HEK293 (cell line): ENCODE measurements around the gene TCF7L2.

Experiments
- BCL6B ChIP-seq: fragments of 450-650 bp; formaldehyde crosslinking; IDR thresholded peaks from 2 replicates; pipeline ENCODE4 v1.5.1; 2017; ENCODE audit warnings: missing biosample characterization, missing genetic modification characterization
- HOXC10 ChIP-seq: sonication (generic); formaldehyde crosslinking; IDR thresholded peaks from 2 replicates; pipeline ENCODE4 v1.8.1; 2023; ENCODE audit warnings: mild to moderate bottlenecking, missing genetic modification reagents
- KLF8 ChIP-seq: fragments of 450-650 bp; formaldehyde crosslinking; IDR thresholded peaks from 2 replicates; pipeline ENCODE4 v1.5.1; 2016; ENCODE audit warnings: missing biosample characterization, missing genetic modification characterization
- MEIS1 ChIP-seq: sonication (generic); formaldehyde crosslinking; IDR thresholded peaks from 2 replicates; pipeline ENCODE4 v1.8.1; 2022; ENCODE audit warnings: missing genetic modification reagents, mild to moderate bottlenecking, borderline replicate concordance
- OSR2 ChIP-seq: fragments of 450-650 bp; formaldehyde crosslinking; IDR thresholded peaks from 2 replicates; pipeline ENCODE4 v1.5.1; 2016; ENCODE audit warnings: missing biosample characterization, missing genetic modification characterization
- PRDM6 ChIP-seq: fragments of 450-650 bp; formaldehyde crosslinking; IDR thresholded peaks from 2 replicates; pipeline ENCODE4 v1.5.1; 2017; ENCODE audit warnings: missing biosample characterization, missing genetic modification characterization
- REST ChIP-seq: fragments of 450-650 bp; formaldehyde crosslinking; IDR thresholded peaks from 2 replicates; pipeline ENCODE4 v1.5.1; 2016; ENCODE audit warnings: missing biosample characterization, missing genetic modification characterization
- SP2 ChIP-seq: fragments of 450-650 bp; formaldehyde crosslinking; IDR thresholded peaks from 2 replicates; pipeline ENCODE4 v1.5.1; 2016; ENCODE audit warnings: missing biosample characterization, missing genetic modification characterization
- TCF7L2 ChIP-seq: IDR thresholded peaks from 2 replicates; pipeline ENCODE4 v1.6.1; 2011; ENCODE audit warnings: low read depth, mild to moderate bottlenecking, inconsistent platforms, low read length, moderate library complexity, borderline replicate concordance
- ZBTB48 ChIP-seq: fragments of 450-650 bp; formaldehyde crosslinking; IDR thresholded peaks from 2 replicates; pipeline ENCODE4 v1.5.1; 2016; ENCODE audit warnings: missing biosample characterization, missing genetic modification characterization
- ZBTB8A ChIP-seq: fragments of 450-650 bp; formaldehyde crosslinking; IDR thresholded peaks from 2 replicates; pipeline ENCODE4 v1.5.1; 2016; ENCODE audit warnings: missing biosample characterization, missing genetic modification characterization
- ZNF174 ChIP-seq: fragments of 450-650 bp; formaldehyde crosslinking; IDR thresholded peaks from 2 replicates; pipeline ENCODE4 v1.5.0; 2017; ENCODE audit warnings: missing biosample characterization, mild to moderate bottlenecking, missing genetic modification characterization
- ZNF221 ChIP-seq: fragments of 450-650 bp; formaldehyde crosslinking; IDR thresholded peaks from 2 replicates; pipeline ENCODE4 v1.5.1; 2017; ENCODE audit warnings: missing biosample characterization, missing genetic modification characterization, borderline replicate concordance
- ZNF501 ChIP-seq: fragments of 450-650 bp; formaldehyde crosslinking; IDR thresholded peaks from 2 replicates; pipeline ENCODE4 v1.5.1; 2016; ENCODE audit warnings: missing biosample characterization, missing genetic modification characterization
- ZNF544 ChIP-seq: fragments of 450-650 bp; formaldehyde crosslinking; IDR thresholded peaks from 2 replicates; pipeline ENCODE4 v1.5.0; 2017; ENCODE audit warnings: missing biosample characterization, missing genetic modification characterization
- ZNF610 ChIP-seq: fragments of 450-650 bp; formaldehyde crosslinking; IDR thresholded peaks from 2 replicates; pipeline ENCODE4 v1.5.1; 2016; ENCODE audit warnings: missing biosample characterization, missing genetic modification characterization, borderline replicate concordance
- ZNF623 ChIP-seq: fragments of 450-650 bp; formaldehyde crosslinking; IDR thresholded peaks from 2 replicates; pipeline ENCODE4 v1.5.1; 2016; ENCODE audit warnings: missing biosample characterization, missing genetic modification characterization
- ZNF768 ChIP-seq: fragments of 450-650 bp; formaldehyde crosslinking; IDR thresholded peaks from 2 replicates; pipeline ENCODE4 v1.5.1; 2018; ENCODE audit warnings: missing biosample characterization, mild to moderate bottlenecking, missing genetic modification characterization
- ZNF792 ChIP-seq: fragments of 450-650 bp; formaldehyde crosslinking; IDR thresholded peaks from 2 replicates; pipeline ENCODE4 v1.5.1; 2016; ENCODE audit warnings: missing biosample characterization, missing genetic modification characterization
- ZSCAN16 ChIP-seq: fragments of 450-650 bp; formaldehyde crosslinking; IDR thresholded peaks from 2 replicates; pipeline ENCODE4 v1.5.1; 2016; ENCODE audit warnings: missing biosample characterization, missing genetic modification characterization
- ZSCAN18 ChIP-seq: fragments of 450-650 bp; formaldehyde crosslinking; IDR thresholded peaks from 2 replicates; pipeline ENCODE4 v1.5.1; 2016; ENCODE audit warnings: missing biosample characterization, missing genetic modification characterization
- ZXDB ChIP-seq: fragments of 450-650 bp; formaldehyde crosslinking; IDR thresholded peaks from 2 replicates; pipeline ENCODE4 v1.5.1; 2016; ENCODE audit warnings: missing biosample characterization, missing genetic modification characterization
- TF ChIP-seq, protein P1 (sequence below): fragments of 450-650 bp; formaldehyde crosslinking; IDR thresholded peaks from 2 replicates; pipeline ENCODE4 v1.5.1; 2016; ENCODE audit warnings: missing biosample characterization, missing genetic modification characterization
- TF ChIP-seq, protein P2 (sequence below): fragments of 450-650 bp; formaldehyde crosslinking; IDR thresholded peaks from 2 replicates; pipeline ENCODE4 v1.5.1; 2016; ENCODE audit warnings: missing biosample characterization, missing genetic modification characterization

The TCF7L2 gene

DNA sequence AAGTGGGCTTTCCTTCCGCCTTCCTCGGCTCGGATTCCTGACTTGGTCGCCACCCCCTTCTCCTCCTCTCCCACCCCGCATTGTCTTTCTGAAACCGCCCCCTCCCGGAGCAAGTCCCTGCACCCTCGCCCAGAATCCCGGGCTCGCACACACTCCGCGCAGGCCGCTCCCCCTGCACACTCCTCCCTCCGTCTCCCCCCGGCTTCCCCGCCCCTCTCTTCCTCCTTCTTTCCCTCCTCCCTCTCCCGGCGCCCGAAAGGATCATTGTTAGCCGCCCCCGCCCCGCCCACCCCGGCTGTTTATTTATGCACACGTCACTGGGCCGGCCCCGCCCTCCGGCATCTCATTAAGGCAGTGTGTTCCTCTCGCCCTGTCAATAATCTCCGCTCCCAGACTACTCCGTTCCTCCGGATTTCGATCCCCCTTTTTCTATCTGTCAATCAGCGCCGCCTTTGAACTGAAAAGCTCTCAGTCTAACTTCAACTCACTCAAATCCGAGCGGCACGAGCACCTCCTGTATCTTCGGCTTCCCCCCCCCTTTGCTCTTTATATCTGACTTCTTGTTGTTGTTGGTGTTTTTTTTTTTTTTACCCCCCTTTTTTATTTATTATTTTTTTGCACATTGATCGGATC, at the start of gene TCF7L2 (continued):
- peak; percentile 31; the same call in 1 of the 2 replicates for TF ChIP-seq PRDM6 (tag by site-specific recombination)
- TF ChIP-seq, protein P1, sequence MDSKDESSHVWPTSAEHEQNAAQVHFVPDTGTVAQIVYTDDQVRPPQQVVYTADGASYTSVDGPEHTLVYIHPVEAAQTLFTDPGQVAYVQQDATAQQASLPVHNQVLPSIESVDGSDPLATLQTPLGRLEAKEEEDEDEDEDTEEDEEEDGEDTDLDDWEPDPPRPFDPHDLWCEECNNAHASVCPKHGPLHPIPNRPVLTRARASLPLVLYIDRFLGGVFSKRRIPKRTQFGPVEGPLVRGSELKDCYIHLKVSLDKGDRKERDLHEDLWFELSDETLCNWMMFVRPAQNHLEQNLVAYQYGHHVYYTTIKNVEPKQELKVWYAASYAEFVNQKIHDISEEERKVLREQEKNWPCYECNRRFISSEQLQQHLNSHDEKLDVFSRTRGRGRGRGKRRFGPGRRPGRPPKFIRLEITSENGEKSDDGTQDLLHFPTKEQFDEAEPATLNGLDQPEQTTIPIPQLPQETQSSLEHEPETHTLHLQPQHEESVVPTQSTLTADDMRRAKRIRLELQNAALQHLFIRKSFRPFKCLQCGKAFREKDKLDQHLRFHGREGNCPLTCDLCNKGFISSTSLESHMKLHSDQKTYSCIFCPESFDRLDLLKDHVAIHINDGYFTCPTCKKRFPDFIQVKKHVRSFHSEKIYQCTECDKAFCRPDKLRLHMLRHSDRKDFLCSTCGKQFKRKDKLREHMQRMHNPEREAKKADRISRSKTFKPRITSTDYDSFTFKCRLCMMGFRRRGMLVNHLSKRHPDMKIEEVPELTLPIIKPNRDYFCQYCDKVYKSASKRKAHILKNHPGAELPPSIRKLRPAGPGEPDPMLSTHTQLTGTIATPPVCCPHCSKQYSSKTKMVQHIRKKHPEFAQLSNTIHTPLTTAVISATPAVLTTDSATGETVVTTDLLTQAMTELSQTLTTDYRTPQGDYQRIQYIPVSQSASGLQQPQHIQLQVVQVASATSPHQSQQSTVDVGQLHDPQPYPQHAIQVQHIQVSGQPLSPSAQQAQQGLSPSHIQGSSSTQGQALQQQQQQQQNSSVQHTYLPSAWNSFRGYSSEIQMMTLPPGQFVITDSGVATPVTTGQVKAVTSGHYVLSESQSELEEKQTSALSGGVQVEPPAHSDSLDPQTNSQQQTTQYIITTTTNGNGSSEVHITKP (tag by site-specific recombination): peak; percentile 86
- no peak for TF ChIP-seq ZNF768
- no peak for TF ChIP-seq ZSCAN16
- TF ChIP-seq, protein P2, sequence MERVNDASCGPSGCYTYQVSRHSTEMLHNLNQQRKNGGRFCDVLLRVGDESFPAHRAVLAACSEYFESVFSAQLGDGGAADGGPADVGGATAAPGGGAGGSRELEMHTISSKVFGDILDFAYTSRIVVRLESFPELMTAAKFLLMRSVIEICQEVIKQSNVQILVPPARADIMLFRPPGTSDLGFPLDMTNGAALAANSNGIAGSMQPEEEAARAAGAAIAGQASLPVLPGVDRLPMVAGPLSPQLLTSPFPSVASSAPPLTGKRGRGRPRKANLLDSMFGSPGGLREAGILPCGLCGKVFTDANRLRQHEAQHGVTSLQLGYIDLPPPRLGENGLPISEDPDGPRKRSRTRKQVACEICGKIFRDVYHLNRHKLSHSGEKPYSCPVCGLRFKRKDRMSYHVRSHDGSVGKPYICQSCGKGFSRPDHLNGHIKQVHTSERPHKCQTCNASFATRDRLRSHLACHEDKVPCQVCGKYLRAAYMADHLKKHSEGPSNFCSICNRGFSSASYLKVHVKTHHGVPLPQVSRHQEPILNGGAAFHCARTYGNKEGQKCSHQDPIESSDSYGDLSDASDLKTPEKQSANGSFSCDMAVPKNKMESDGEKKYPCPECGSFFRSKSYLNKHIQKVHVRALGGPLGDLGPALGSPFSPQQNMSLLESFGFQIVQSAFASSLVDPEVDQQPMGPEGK (tag by site-specific recombination): peak; percentile 94
- TF ChIP-seq MEIS1 (CRISPR knock-in tag): peak; percentile 92
- no peak for TF ChIP-seq ZNF501
- peak; percentile 67 for TF ChIP-seq ZBTB8A
- TF ChIP-seq REST: no peak
- peak; percentile 73 for TF ChIP-seq KLF8 (tag by site-specific recombination)
- TF ChIP-seq ZNF792 (tag by site-specific recombination): no peak
- TF ChIP-seq ZXDB (tag by site-specific recombination): peak; percentile 83
- TF ChIP-seq ZNF610: peak; percentile 75; the same call in 1 of the 2 replicates
- TF ChIP-seq ZNF623 (tag by site-specific recombination): no peak
- TF ChIP-seq ZBTB48: peak; percentile 35; the same call in 1 of the 2 replicates
- no peak for TF ChIP-seq BCL6B (tag by site-specific recombination)
- TF ChIP-seq TCF7L2: peak; percentile 88; the same call in 1 of the 2 replicates
- TF ChIP-seq HOXC10 (CRISPR knock-in tag): no peak
- TF ChIP-seq ZNF174: no peak
- no peak for TF ChIP-seq ZNF221
- peak; percentile 92 for TF ChIP-seq SP2 (tag by site-specific recombination)
- TF ChIP-seq ZSCAN18: no peak
- TF ChIP-seq ZNF544 (tag by site-specific recombination): no peak
- peak; percentile 18; the same call in 1 of the 2 replicates for TF ChIP-seq OSR2 (tag by site-specific recombination)
